Measurements from ENCODE around the gene BRPF1. TPM values are rescaled to one million over a fixed set of nuclear protein-coding genes. Genes with fewer than 3 reads are reported as not detected.

Gene BRPF1
- total RNA-seq, 1 donor, result 17.3 TPM

GRCh38 chr3:9779721-9780457 lies 48.4 kb downstream of the BRPF1 start:
- no peak for TF ChIP-seq CTCF (IDR thresholded peaks at IDR 0.05; ENCODE audit: insufficient read depth, low read depth, low read length)
- no peak for DNase-seq (ENCODE audit: low read depth)
- H3K4me3 ChIP-seq (ENCODE audit: low read depth, low read length), result no peak overlapping the region

DNA sequence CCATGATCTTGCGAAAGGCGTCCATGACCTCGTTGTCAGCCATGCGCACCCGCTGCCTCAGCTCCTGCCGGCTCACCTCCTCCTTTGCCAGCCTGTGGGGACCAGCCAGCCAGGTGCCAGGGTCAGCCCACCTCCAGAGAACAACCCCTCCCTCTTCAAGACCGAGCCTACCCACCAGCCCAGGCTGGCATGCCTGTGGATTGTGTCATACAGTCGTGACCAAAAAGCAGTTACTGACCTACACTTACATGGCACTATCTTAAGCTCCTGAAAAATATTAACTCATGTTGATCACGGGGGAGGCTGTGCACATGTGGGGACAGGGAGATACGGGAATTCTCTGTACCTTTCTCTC lies 48.9 kb downstream of the BRPF1 start:
- H3K4me3 ChIP-seq (ENCODE audit: low read depth, low read length), result no peak overlapping the region
- DNase-seq (ENCODE audit: low read depth), result no peak
- no peak for TF ChIP-seq CTCF (IDR thresholded peaks at IDR 0.05; ENCODE audit: insufficient read depth, low read depth, low read length)

- no peak for TF ChIP-seq CTCF (IDR thresholded peaks at IDR 0.05; ENCODE audit: insufficient read depth, low read depth, low read length)
- H3K4me3 ChIP-seq (ENCODE audit: low read depth, low read length), result no peak overlapping the region
Observed at GRCh38 chr3:9780910-9781309, 49.4 kb downstream of the BRPF1 start.

DNA sequence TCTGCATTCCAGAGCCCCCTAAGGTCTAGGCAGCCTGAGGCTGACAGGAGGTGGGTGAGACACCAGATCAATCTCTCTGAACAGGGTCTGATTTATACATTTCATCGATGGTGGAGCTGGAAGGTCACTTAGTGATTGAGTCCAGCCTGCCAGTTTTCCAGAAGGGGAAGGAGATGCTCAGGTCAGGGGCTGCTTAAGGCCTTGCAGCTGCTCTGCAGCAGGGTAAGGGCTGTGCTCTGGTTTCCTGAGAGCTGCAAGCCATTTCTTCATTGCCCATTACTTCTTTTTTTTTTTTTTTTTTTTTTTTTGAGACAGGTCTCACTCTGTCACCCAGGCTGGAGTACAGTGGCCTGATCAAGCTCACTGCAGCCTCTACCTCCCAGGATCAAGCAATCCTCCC lies 50.0 kb downstream of the BRPF1 start:
- TF ChIP-seq CTCF (IDR thresholded peaks at IDR 0.05; ENCODE audit: insufficient read depth, low read depth, low read length), result no peak
- no peak for DNase-seq (ENCODE audit: low read depth)
- H3K4me3 ChIP-seq (ENCODE audit: low read depth, low read length), result no peak overlapping the region

More at GRCh38 chr3:9780910-9781309, 49.4 kb downstream of the BRPF1 start:
- DNase-seq (ENCODE audit: low read depth), result no peak

GRCh38 chr3:9781978-9782603 lies 50.6 kb downstream of the BRPF1 start:
- no peak for DNase-seq (ENCODE audit: low read depth)
- H3K4me3 ChIP-seq (ENCODE audit: low read depth, low read length), result no peak overlapping the region
- TF ChIP-seq CTCF (IDR thresholded peaks at IDR 0.05; ENCODE audit: insufficient read depth, low read depth, low read length), result no peak

- H3K4me3 ChIP-seq (ENCODE audit: low read depth, low read length), result no peak overlapping the region
- DNase-seq (ENCODE audit: low read depth), result no peak
- no peak for TF ChIP-seq CTCF (IDR thresholded peaks at IDR 0.05; ENCODE audit: insufficient read depth, low read depth, low read length)
Observed at GRCh38 chr3:9782770-9783169, 51.2 kb downstream of the BRPF1 start.
